GM19455 (cell line): Measurements from ENCODE around the gene VTI1A.
"Not testable (repeated sequence)": the region's sequence is repeated elsewhere in the genome, so short reads cannot be mapped to it uniquely, and the experiment has no call there.

Experiments
- ATAC-seq: cut with Tn5 transposase; IDR thresholded peaks from one replicate; pipeline ENCODE4 v1.9.1; 2021; ENCODE audit not compliant: unreplicated experiment

Gene VTI1A

DNA sequence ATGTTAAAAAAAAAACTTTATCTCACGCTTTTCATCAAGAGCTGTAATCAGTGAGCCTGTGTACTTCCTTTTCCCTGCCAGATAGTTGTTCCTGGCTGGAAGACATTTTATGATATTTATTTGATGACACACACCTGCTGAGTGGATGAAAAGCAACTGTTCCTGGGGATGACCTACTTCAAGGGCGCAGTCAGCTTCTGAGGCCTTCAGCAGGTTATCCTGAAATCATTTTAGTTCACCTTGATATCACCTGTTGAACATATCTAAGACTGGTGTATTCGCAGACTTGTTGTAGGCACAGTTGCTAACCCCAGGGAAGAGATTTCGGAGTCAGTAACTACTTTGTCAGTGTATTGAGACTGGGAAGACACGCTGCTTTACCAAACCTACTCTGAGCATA, 268.6 kb downstream of the VTI1A start:
- no peak for ATAC-seq

DNA sequence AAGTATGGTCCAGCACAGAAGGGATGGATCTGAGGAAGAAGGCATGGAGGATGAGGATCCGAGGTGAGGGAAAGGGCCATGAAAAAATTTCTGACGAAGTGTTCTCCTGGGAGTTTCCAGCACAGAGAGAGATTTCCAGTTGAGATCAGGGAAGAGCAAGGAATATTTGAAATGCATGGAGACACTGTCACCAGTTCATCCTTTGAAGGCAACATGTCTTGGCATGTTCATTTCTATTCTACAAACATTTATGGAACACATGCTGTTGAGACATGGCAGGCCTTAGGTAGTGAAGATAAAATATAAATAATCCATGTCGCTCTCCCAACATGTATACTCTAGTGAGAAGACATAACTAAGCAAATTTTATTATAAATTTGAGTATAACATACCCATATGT, 269.1 kb downstream of the VTI1A start:
- no peak for ATAC-seq

DNA sequence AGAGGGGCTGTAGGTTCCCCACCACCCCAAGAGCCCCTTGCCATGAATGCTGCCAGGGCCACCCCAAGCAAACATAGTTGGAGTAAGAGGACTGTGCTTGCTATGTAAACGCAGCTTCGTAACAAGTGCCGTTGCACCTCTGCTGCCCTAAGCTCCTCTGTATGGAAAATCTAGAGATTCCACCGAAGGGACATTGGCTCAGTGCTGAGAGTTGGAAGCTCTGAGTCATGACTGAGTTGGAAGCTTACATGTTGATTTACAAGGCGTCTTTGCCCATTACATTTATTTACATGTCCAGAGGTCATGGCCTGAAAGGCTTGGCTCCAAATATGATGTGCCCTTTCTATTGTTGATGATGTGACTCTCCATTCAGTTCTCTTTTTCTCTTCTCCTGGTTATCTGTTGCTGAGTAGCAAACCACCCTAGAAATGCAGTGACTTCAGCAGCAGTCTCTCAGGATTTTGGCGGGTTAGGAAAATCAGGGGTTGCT, 270.0 kb downstream of the VTI1A start:
- no peak for ATAC-seq

DNA sequence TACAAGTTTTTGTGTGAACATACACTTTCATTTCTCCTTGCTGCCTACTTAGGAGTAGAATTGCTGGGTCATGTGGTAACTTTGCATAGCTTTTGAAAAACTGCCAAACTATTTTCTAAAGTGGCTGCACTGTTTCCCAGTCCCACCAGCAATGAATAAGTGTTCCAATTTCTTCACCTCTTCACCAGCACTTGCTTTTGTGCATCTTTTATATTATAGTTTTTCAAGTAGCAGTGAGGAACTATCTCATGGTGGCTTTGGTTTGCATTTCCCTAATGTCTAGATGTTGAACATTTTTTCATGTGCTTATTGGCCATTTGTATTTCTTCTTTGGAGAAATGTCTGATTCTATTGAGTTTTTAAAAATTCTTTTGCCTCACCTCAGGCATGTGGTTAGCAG, 273.2 kb downstream of the VTI1A start:
- ATAC-seq = no peak

DNA sequence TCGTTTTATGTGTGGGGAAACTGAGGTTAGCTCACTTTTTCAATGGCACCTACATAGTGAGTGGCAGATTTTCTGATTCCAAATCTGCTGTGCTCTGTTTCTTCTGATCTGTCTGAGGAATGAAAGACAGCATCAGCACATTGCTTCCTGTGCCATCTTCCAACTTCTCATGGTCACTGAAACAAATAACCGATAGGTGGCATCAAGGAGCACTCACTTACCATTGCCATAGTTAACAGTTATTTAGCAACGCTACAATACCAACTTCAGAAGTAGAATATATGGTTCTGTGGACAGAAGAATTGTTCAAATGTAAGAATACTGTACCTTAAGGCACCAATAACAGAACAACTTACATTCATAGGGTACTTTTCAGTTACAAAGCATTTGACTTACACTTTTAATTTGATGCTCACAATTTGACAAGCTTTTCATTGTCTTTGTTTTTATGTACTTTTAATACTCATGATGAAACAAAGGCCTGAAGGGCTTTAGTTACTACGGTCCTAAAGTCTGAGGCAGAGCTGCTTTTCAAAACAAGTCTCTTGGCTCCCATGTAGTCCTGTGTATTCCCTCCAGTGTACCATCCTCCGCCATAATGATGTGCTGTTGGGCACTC, 274.2 kb downstream of the VTI1A start:
- ATAC-seq = no peak

DNA sequence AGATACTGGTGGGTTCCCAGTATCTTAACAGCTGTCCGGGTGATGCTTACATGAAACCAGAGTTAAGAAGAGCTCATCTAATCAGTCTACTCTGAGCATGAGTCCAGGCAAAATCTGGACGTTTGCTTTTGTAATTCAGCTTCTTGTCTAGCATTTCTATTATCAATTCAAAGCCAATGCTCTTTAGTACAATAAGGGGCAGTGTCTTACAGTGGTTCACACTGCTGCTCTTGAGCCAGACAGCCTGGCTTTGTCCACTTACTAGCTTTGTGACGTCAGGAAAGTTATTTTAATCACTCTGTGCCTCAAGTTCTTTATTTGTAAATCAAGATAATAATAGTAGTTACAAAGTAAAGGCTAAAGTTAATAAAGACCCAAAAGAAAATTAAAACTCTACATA, 275.7 kb downstream of the VTI1A start:
- ATAC-seq = no peak

DNA sequence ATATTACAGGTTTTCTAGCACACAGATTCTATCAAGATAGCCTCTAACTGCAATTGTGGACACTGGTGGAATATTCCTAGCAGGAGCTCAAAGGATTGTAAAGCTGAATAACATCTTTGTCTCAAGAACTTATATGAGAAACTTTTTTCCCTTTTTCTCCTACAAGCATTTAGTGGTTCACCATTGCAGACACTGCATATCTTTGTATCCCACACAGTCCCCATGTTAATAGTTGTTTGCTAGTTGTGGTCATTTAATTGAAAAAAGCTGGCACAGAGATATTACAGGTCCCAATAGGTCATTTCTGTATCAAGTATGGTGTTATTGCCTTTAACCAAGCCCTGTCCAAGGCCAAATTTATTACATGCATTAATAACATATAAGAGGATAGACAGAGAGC, 276.9 kb downstream of the VTI1A start:
- no peak for ATAC-seq

DNA sequence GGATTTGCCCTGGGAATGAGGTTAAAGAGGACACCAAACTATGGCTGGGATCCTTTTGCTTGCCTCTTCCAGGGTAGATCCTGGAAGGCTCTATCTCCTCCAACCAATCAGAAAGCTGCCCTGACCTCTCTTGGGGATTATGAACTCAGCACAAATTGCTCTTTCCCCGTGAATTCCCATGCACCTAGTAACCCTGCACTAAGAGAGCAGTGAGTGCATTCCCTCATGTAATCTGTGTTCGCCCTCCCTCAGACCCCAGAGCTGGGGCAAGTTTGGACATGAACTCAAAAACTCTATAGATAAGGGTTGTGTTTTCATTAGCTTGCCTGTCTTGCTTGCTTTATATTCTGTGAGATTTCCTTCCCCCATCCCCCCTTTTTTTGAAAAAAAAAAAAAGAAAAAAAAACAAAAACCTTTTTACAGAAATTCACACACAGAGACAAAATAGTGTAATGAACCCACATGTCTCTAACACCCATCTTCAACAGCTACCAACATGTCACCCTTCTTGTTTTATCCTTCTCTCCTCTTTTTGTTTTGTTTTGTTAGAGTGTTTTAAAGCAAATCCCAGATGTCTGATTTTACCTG, 277.5 kb downstream of the VTI1A start:
- no peak for ATAC-seq

DNA sequence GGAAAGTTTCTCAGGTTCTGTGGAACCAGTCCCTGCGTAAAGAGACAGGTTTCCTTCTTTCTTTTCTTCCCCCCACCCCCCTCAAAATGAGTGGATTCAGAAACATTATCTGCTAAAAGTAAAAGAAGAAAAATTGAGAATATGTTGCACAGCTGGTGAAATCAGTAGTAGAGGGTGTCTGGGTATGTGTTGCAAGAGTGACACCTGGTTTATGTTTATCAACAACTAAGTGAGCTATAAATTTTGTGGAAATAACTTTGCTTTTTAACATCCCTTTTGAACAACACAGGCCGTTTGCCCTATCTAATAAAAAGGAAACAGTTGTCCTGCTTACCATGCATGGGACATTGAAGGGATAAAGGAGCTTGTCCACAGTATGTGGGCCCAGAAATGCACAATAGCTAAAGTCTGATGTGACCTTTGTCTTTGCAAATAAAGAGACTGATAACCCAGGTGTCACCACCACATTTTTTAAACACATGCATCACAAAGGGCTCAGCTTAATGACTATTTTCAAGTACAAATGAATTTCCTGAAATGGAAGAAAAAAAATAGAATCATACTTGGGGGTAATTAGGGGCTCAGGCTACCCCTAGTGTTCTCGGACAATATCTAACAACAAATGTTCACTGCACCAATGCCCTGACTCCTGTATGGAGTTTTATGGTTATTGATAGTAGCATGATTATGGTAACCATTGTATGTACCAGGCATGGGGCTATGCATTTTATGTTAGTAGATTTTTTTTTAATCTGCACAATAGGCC, 281.3 kb downstream of the VTI1A start:
- no peak for ATAC-seq

DNA sequence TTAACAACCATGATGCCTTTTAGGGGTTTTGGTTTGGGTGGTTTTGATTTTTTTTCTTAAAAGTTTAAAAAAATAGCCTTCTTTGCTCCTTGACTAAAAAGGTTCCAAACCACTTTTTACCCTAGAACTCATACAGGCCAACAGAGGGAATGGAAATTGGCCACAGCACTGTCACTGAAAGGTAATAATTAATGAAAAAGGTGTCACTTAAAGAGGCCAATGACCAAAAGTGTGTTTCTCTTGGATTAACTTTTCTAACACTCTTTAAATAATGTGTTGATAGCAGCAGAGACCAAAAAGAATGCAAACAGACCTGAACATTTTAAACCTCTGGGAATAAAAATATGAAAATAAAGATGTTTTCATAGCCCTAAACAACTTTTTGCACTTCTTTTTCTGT, 282.0 kb downstream of the VTI1A start:
- no peak for ATAC-seq

DNA sequence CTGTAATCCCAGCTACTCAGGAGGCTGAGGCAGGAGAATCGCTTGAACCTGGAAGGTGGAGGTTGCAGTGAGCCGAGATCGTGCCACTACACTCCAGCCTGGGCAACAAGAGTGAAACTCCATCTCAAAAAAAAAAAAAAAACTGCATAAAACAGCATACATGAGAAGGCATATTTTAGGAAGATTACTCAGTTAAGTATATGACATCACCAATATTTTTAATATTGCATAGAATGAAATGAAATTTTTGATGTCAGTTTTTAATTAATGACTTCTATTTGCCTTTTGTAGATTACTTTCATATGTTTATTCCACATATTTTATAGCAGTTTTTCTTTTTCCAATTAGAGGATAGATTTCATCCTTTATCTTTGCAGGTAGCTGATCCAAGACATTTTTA, 284.4 kb downstream of the VTI1A start:
- ATAC-seq = not testable (repeated sequence)

DNA sequence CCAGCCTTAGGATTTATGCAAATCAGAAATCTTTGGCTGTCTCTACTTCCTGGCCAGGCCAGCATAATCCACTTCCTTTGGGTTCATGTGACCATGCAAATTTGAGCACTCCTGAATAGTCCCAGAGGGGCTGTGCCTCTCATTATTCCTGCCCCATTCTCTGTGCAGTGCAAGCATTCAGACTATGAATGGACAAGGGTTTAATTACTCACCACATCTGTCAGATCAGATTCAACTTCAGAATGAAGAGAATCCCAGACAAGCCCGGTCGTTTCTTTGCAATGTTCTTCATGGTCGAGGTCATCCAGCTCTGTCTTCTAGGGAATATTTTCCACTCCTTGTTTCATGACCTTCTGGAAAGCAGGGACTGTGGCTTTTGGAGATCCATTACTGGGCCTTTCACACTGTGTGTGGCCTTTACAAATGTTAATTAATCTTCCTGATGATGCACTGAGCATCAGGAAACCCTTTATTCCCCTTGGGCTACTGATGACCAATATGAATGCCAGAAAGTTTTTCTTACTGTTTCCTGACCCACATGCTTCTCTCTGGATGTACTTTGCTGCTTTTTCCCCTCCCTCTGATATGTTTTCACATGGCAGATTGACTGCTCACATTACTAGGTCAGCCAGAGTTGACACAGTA, 285.4 kb downstream of the VTI1A start:
- no peak for ATAC-seq

DNA sequence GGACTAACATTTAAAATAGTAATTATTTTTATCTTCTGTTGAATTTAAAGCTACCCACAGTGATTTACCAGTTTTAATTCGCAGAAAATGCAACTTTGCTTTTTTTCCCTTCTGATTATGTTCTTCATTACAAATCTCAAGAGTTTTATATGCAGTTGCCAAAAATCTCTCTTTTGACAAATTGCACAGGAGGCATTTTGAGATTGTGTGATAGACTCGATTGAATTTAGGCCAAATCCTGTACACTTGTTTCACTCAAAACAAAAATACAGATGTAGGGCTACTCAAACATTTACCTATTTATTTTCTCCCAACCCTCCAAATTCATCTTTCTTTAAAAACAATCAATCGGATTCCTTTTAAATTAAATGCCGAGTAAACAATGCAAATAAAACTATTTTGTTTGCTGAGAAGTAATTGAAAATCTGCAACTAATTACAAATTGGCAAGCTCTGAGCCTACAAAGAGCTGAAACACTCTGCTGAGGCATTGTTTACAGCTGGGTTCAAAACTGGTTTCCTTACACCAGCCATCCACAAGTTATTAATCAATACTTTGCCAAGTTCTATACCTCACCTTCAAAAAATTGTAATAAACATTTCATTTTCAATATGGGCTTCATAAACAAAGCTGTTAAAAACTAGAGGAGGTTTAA, 288.2 kb downstream of the VTI1A start:
- no peak for ATAC-seq

DNA sequence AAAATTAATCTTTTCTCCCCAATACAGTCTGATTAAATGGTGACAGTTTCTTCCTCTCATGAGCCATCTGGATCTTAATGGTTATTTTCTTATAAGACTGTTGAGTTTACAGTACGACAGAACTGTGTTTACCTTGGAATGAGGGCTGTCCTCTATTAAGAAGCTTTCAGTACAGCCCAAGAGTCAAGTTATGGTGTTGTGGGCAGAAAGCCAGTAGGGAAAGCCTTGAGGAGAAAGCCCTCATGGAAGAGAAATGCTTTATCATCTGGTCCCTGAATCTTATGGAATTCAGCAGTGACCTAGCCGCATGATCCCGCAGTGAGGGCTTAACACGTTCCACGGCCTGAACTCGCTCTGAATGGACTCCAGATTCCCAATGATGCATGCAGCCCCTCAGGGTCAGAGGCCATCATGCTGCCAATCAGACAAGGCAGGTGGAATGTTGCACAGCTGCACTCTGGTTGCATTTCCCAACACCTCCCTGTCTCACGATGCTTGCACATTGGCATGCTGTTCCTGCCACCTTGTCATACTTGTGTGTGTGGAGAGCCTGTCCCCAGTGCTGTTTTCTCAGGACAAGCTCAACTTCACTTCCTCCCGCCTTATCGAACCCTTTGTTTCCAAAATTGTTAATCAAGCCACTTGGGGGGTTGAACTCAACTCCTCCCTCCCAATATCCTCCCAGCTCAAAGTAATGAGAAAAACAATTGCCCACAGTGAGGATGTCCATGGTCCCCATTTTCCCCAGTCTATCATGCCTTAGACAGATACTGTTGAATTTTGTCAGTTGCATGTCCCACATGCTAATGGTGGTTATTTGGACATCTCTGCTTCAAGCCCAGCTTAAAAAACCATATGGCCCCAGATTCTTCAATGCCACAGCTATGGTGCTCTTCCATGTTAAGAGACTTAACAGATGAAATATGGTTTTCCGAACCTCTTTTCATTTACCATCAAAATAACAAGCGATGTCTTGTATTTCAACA, 291.9 kb downstream of the VTI1A start:
- ATAC-seq = no peak

DNA sequence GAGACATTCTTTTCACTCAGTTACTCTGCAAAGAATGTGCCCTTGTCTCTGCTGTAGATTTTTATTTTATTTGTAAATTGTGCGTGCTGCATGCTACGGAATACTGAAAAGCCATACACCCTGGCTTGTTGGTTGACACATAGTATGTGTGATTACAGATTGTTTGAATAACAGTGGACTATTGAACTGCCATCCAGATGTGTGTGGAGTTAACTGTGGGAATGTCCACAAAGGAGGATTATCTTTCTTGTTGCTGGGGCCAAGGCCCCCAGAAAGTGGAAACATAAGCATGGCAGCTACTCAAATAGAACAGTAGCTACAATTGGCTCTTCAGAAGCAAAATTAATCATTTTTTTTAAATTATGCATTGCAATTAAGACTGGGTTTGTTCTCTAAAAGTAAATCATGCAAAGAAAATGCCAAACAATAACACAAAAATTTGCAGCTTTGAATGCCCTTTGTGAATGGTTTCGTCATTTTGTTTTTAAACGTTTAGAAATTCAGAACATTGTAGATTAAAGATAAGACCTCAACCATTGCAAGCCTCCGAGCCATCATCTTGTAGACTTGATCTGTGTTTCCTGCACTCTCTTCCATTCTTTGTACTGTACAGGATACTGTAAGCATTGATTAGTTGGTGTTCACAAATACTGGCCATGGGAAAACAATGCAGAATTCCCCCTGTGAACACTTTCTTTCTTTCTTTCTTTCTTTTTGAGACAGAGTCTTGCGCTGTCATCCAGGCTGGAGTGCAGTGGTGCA, 292.8 kb downstream of the VTI1A start:
- no peak for ATAC-seq

DNA sequence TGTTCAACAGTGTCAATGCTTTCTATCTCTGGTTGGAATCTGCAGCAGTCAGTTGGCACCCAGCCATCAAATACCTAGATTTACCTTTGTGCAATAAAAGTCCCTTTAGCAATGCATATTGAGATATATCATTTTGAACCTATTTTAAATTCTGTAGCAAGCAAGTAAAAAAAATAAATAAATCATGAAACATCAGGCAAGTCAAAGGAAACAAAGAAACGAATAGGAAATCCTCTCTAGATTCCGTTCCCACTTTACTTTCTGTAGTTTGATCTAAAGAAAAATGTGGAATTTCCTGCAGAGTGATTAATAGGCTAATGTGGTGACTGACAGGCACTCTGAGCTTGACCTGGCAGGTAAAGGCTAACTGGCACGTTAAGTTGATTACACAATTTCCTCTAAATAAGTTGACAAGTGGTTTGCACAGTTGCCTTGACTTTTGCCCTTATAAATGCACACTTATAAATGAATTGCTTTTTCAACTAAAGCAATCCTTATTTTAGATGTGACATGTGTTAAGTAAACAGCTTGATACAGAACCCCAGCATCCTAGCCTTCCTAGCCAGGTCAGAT, 294.9 kb downstream of the VTI1A start:
- no peak for ATAC-seq

DNA sequence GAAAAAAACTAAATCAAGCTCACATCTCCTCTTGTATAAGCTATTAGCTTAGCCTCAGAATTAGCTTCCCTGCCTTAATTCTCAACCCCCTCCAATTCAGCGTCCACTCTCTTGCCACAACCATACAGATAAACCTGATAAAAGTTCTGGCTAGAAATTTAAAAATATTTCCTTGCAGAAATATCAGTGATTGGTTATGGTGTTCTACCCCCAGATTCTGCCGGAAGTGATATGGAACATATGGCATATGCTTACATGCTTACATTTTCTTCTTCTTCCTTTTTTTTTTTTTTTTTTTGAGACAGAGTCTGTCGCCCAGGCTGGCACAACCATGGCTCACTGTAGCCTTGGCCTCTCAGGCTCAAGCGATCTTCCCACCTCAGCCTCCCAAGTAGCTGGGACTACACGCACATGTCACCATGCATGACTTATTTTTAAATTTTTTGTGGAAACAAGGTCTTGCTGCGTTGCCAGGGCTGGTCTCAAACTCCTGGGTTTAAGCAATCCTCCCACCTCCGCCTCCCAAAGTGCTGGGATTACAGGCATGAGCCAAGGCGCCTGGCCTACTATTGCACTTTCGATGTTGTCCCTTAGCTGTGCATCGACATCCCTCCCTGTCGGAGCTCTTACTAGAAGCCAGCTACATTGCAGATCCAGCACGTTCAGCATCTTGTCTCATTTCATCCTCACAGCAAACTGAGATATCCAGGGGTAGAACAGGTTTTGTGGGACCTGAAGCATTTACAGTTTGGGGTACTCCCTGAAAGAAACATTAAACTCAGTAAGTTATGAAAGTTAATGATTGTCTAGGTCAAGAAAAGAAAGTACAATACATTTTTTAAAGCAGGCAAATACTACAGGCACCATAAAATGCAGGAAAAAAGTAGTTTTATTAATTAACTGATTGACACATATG, 297.4 kb downstream of the VTI1A start:
- no peak for ATAC-seq

DNA sequence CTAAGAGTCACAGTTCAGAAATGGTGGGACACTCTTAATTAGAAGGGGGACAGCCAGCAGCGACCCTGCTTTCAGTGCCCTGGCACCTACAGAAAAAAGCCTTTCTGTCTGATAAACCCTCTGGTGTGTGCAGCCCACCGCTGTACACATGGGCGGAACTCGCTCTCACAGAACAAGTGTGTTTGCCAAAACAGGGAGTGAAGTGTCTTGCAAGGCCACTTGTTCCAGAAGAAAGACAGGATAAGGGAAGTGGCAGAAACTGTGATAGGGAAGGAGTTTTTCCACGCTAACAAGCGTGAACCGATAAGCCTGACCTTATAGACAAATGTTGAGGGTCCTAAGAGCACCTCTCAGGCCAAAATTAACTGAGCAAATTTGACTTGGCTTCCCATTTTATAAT, 299.3 kb downstream of the VTI1A start:
- no peak for ATAC-seq
